Measurements from ENCODE around the gene CAPN2. TPM values are rescaled to one million over a fixed set of nuclear protein-coding genes. Genes with fewer than 3 reads are reported as not detected.
A peak's percentile ranks its signal among the peaks of the same experiment; 100 is the strongest.

Gene CAPN2
- total and polyA plus RNA-seq, 2 experiments from 2014 or later: 8.4 to 17.8 TPM

DNA sequence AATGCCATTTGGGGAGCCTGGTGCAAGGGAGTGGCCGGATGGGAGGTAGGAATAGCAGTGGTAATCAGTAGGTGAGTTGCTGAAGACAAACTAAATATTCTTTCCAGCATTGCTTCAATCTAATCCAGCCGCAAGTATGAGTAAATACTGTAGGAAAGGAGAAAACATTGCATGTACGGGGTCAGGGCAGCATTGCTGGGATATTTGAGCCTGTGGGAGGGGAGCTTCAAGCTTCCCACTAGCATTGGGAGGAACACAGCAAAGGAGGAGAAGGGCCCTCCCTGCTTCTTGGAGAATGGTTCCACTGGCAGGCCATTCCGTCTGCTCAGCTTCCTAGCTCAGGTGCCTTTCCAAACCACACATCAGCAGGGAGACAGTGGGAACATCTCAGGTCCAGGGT lies 15.2 kb downstream of the CAPN2 start:
- Histone ChIP-seq H3K4me2 (peak overlapping the region; percentile 68), H3K27ac (ENCODE audit: low read depth) (no peak overlapping the region)

More for the DNA sequence above, 15.2 kb downstream of the CAPN2 start:
- Histone ChIP-seq H4K20me1 (replicated peaks; ENCODE audit: insufficient read depth) (no peaks in the 10 kb centered on the region; the same call in 1 of the 2 replicates), H3K27me3 (ENCODE audit: insufficient read depth) (peaks cover 72% of the 10 kb centered on the region), H2AFZ (no peak overlapping the region), H3K36me3 (ENCODE audit: insufficient read depth) (no peaks in the 10 kb centered on the region), H3K79me2 (replicated peaks; ENCODE audit: insufficient read depth) (no peaks in the 10 kb centered on the region), H3F3A (replicated peaks; ENCODE audit: low read depth) (no peaks in the 10 kb centered on the region), H3K9me2 (ENCODE audit: insufficient read depth) (peaks cover 10% of the 10 kb centered on the region), H3K4me3 (no peak overlapping the region), H3K4me1 (ENCODE audit: insufficient read depth) (peaks cover 31% of the 10 kb centered on the region)
- Mint-ChIP-seq H3K36me3 (ENCODE audit: low read depth) (peaks cover 19% of the 10 kb centered on the region), H3K27me3 (ENCODE audit: insufficient read depth, low read depth, poor library complexity) (peaks cover 58% of the 10 kb centered on the region), H3K4me1 (peaks cover 51% of the 10 kb centered on the region), H3K4me3 (no peak overlapping the region), H3K9me3 (no peaks in the 10 kb centered on the region; the same call in 2 of the 3 replicates), H3K27ac (no peak overlapping the region)
- no peak for ATAC-seq
- TF ChIP-seq, protein P1, sequence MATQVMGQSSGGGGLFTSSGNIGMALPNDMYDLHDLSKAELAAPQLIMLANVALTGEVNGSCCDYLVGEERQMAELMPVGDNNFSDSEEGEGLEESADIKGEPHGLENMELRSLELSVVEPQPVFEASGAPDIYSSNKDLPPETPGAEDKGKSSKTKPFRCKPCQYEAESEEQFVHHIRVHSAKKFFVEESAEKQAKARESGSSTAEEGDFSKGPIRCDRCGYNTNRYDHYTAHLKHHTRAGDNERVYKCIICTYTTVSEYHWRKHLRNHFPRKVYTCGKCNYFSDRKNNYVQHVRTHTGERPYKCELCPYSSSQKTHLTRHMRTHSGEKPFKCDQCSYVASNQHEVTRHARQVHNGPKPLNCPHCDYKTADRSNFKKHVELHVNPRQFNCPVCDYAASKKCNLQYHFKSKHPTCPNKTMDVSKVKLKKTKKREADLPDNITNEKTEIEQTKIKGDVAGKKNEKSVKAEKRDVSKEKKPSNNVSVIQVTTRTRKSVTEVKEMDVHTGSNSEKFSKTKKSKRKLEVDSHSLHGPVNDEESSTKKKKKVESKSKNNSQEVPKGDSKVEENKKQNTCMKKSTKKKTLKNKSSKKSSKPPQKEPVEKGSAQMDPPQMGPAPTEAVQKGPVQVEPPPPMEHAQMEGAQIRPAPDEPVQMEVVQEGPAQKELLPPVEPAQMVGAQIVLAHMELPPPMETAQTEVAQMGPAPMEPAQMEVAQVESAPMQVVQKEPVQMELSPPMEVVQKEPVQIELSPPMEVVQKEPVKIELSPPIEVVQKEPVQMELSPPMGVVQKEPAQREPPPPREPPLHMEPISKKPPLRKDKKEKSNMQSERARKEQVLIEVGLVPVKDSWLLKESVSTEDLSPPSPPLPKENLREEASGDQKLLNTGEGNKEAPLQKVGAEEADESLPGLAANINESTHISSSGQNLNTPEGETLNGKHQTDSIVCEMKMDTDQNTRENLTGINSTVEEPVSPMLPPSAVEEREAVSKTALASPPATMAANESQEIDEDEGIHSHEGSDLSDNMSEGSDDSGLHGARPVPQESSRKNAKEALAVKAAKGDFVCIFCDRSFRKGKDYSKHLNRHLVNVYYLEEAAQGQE (IDR thresholded peaks at IDR 0.05; ENCODE audit: unreplicated experiment): no peak
- TF ChIP-seq EZH2 (IDR thresholded peaks at IDR 0.05; ENCODE audit: low read depth, unreplicated experiment): no peak
- no peak for TF ChIP-seq STAT1 (IDR thresholded peaks at IDR 0.05; ENCODE audit: unreplicated experiment)
- TF ChIP-seq, protein P2, sequence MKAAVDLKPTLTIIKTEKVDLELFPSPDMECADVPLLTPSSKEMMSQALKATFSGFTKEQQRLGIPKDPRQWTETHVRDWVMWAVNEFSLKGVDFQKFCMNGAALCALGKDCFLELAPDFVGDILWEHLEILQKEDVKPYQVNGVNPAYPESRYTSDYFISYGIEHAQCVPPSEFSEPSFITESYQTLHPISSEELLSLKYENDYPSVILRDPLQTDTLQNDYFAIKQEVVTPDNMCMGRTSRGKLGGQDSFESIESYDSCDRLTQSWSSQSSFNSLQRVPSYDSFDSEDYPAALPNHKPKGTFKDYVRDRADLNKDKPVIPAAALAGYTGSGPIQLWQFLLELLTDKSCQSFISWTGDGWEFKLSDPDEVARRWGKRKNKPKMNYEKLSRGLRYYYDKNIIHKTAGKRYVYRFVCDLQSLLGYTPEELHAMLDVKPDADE (IDR thresholded peaks at IDR 0.05): no peak
- no peak for TF ChIP-seq JUNB (IDR thresholded peaks at IDR 0.05; ENCODE audit: unreplicated experiment)
- no peak for TF ChIP-seq NANOG (IDR thresholded peaks at IDR 0.05; ENCODE audit: borderline replicate concordance)
- no peak for TF ChIP-seq EZH2phosphoT487 (IDR thresholded peaks at IDR 0.05; ENCODE audit: unreplicated experiment)
- no peak for TF ChIP-seq ZNF331 (CRISPR knock-in tag; IDR thresholded peaks at IDR 0.05; ENCODE audit: low read depth)
- TF ChIP-seq, protein P3, sequence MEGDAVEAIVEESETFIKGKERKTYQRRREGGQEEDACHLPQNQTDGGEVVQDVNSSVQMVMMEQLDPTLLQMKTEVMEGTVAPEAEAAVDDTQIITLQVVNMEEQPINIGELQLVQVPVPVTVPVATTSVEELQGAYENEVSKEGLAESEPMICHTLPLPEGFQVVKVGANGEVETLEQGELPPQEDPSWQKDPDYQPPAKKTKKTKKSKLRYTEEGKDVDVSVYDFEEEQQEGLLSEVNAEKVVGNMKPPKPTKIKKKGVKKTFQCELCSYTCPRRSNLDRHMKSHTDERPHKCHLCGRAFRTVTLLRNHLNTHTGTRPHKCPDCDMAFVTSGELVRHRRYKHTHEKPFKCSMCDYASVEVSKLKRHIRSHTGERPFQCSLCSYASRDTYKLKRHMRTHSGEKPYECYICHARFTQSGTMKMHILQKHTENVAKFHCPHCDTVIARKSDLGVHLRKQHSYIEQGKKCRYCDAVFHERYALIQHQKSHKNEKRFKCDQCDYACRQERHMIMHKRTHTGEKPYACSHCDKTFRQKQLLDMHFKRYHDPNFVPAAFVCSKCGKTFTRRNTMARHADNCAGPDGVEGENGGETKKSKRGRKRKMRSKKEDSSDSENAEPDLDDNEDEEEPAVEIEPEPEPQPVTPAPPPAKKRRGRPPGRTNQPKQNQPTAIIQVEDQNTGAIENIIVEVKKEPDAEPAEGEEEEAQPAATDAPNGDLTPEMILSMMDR (conservative IDR thresholded peaks at IDR 0.05; ENCODE audit: low read depth in 2 of 2): no peak
- TF ChIP-seq POLR2AphosphoS5 (IDR thresholded peaks at IDR 0.05; ENCODE audit: low read depth): no peak
- TF ChIP-seq ZNF114 (CRISPR knock-in tag; IDR thresholded peaks at IDR 0.05): no peak
- no peak for TF ChIP-seq CREB1 (CRISPR knock-in tag; IDR thresholded peaks at IDR 0.05; ENCODE audit: low read depth)
- TF ChIP-seq, protein P4, sequence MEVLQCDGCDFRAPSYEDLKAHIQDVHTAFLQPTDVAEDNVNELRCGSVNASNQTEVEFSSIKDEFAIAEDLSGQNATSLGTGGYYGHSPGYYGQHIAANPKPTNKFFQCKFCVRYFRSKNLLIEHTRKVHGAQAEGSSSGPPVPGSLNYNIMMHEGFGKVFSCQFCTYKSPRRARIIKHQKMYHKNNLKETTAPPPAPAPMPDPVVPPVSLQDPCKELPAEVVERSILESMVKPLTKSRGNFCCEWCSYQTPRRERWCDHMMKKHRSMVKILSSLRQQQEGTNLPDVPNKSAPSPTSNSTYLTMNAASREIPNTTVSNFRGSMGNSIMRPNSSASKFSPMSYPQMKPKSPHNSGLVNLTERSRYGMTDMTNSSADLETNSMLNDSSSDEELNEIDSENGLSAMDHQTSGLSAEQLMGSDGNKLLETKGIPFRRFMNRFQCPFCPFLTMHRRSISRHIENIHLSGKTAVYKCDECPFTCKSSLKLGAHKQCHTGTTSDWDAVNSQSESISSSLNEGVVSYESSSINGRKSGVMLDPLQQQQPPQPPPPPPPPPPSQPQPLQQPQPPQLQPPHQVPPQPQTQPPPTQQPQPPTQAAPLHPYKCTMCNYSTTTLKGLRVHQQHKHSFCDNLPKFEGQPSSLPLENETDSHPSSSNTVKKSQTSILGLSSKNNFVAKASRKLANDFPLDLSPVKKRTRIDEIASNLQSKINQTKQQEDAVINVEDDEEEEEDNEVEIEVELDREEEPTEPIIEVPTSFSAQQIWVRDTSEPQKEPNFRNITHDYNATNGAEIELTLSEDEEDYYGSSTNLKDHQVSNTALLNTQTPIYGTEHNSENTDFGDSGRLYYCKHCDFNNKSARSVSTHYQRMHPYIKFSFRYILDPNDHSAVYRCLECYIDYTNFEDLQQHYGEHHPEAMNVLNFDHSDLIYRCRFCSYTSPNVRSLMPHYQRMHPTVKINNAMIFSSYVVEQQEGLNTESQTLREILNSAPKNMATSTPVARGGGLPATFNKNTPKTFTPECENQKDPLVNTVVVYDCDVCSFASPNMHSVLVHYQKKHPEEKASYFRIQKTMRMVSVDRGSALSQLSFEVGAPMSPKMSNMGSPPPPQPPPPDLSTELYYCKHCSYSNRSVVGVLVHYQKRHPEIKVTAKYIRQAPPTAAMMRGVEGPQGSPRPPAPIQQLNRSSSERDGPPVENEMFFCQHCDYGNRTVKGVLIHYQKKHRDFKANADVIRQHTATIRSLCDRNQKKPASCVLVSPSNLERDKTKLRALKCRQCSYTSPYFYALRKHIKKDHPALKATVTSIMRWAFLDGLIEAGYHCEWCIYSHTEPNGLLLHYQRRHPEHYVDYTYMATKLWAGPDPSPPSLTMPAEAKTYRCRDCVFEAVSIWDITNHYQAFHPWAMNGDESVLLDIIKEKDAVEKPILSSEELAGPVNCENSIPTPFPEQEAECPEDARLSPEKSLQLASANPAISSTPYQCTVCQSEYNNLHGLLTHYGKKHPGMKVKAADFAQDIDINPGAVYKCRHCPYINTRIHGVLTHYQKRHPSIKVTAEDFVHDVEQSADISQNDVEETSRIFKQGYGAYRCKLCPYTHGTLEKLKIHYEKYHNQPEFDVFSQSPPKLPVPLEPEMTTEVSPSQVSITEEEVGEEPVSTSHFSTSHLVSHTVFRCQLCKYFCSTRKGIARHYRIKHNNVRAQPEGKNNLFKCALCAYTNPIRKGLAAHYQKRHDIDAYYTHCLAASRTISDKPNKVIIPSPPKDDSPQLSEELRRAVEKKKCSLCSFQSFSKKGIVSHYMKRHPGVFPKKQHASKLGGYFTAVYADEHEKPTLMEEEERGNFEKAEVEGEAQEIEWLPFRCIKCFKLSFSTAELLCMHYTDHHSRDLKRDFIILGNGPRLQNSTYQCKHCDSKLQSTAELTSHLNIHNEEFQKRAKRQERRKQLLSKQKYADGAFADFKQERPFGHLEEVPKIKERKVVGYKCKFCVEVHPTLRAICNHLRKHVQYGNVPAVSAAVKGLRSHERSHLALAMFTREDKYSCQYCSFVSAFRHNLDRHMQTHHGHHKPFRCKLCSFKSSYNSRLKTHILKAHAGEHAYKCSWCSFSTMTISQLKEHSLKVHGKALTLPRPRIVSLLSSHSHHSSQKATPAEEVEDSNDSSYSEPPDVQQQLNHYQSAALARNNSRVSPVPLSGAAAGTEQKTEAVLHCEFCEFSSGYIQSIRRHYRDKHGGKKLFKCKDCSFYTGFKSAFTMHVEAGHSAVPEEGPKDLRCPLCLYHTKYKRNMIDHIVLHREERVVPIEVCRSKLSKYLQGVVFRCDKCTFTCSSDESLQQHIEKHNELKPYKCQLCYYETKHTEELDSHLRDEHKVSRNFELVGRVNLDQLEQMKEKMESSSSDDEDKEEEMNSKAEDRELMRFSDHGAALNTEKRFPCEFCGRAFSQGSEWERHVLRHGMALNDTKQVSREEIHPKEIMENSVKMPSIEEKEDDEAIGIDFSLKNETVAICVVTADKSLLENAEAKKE (CRISPR knock-in tag; IDR thresholded peaks at IDR 0.05): no peak
- no peak for DNase-seq (ENCODE audit: low spot score)
